Measurements from ENCODE around the gene IGF1.

IGF1 gene

GRCh38 chr12:102426599-102427542, 53.5 kb downstream of the IGF1 start:
- in situ Hi-C loops (cut with HindIII; ENCODE audit: low sequenced_read_pairs) = no loop called here
- TF ChIP-seq CTCF (IDR thresholded peaks at IDR 0.05; ENCODE audit: low read depth, low read length) = no peak
- DNase-seq (ENCODE audit: low read depth, low spot score) = peak; percentile 5

GRCh38 chr12:102425109-102426039, 55.0 kb downstream of the IGF1 start:
- no peak for DNase-seq (ENCODE audit: low read depth, low spot score)
- no peak for TF ChIP-seq CTCF (IDR thresholded peaks at IDR 0.05; ENCODE audit: low read depth, low read length)
- no peak overlapping the region for H3K4me3 ChIP-seq (ENCODE audit: low read depth, low read length)
- in situ Hi-C loops (cut with HindIII; ENCODE audit: low sequenced_read_pairs) = no loop called here

More at GRCh38 chr12:102426599-102427542, 53.5 kb downstream of the IGF1 start:
- H3K4me3 ChIP-seq (ENCODE audit: low read depth, low read length) = no peak overlapping the region

- DNase-seq (ENCODE audit: low read depth, low spot score) = peak; percentile 2
- in situ Hi-C loops (cut with HindIII; ENCODE audit: low sequenced_read_pairs) = no loop called here
- no peak overlapping the region for H3K4me3 ChIP-seq (ENCODE audit: low read depth, low read length)
- TF ChIP-seq CTCF (IDR thresholded peaks at IDR 0.05; ENCODE audit: low read depth, low read length) = no peak
Measured at GRCh38 chr12:102423462-102423861, 56.9 kb downstream of the IGF1 start.

GRCh38 chr12:102421802-102422583, 58.4 kb downstream of the IGF1 start:
- in situ Hi-C loops (cut with HindIII; ENCODE audit: low sequenced_read_pairs) = no loop called here
- no peak overlapping the region for H3K4me3 ChIP-seq (ENCODE audit: low read depth, low read length)
- DNase-seq (ENCODE audit: low read depth, low spot score) = no peak
- no peak for TF ChIP-seq CTCF (IDR thresholded peaks at IDR 0.05; ENCODE audit: low read depth, low read length)

DNA sequence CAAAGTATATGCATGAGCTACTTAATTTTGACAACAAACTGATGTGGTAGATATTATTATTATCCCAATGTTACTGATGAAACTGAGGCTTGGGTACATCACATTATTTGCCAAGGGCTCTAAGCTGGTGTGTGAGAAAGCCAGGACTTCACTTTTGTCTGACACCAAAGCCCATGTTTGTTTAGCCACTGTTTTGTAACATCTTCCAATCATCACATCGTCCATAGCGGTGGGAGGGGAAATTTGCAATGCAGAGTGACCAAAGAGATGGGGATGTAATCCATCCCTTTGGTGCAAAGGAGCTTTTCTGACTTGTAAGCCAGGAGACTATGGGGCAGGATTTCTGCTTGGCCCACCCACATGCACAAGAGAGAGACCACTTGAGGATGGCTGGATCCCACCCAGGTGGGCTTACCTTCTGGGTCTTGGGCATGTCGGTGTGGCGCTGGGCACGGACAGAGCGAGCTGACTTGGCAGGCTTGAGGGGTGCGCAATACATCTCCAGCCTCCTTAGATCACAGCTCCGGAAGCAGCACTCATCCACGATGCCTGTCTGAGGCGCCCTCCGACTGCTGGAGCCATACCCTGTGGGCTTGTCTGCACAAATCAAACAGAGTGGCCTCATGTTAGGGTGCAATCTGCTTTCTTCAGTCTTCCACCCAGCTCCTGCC, 61.1 kb downstream of the IGF1 start:
- no peak for DNase-seq (ENCODE audit: low read depth, low spot score)
- in situ Hi-C loops (cut with HindIII; ENCODE audit: low sequenced_read_pairs) = no loop called here
- no peak for TF ChIP-seq CTCF (IDR thresholded peaks at IDR 0.05; ENCODE audit: low read depth, low read length)
- H3K4me3 ChIP-seq (ENCODE audit: low read depth, low read length) = no peak overlapping the region
